DND-41 (cell line): ENCODE measurements around the gene TACO1.

Source experiments
- EZH2 ChIP-seq: IDR thresholded peaks from 3 replicates; pipeline ENCODE4 v1.6.1; 2012; ENCODE audit warnings: borderline replicate concordance, low read depth, mild to moderate bottlenecking, moderate library complexity, low read length, inconsistent platforms; ENCODE audit not compliant: severe bottlenecking
- TF ChIP-seq, protein P1 (sequence below): IDR thresholded peaks from 2 replicates; pipeline ENCODE4 v1.5.1; 2012; ENCODE audit warnings: borderline replicate concordance, low read length, moderate library complexity, mild to moderate bottlenecking; ENCODE audit not compliant: poor library complexity, severe bottlenecking; ENCODE audit errors: extremely low read depth

DNA sequence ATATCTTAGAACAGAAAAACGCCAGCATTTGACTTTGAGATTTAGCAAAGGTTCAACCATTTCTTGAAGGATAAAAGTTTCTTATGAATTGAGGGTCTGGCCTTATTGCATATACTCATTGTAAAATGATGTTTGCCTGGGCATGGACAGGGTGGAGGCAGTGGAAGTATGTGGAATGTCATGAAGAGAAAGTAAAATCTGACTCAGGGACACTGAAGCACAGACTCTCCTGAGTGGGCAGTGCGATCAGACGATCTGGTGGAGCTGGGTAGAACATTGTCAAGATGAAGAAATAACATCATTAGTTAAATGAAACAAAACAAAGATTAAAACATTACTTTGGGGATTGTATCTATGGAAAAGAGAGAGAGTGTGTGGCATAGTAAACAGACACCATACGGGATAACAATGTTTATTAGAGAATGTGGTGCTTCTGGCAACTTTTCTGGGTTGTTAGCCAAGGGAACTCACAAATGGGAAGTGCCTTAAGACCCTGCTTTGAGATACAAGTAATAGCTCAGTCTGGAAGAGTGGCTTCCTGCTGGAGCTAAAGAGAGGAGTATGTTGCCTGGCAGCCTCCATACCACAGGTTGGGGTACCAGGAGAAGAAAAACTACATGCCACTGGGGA, 26.0 kb downstream of the TACO1 start:
- TF ChIP-seq, protein P1, sequence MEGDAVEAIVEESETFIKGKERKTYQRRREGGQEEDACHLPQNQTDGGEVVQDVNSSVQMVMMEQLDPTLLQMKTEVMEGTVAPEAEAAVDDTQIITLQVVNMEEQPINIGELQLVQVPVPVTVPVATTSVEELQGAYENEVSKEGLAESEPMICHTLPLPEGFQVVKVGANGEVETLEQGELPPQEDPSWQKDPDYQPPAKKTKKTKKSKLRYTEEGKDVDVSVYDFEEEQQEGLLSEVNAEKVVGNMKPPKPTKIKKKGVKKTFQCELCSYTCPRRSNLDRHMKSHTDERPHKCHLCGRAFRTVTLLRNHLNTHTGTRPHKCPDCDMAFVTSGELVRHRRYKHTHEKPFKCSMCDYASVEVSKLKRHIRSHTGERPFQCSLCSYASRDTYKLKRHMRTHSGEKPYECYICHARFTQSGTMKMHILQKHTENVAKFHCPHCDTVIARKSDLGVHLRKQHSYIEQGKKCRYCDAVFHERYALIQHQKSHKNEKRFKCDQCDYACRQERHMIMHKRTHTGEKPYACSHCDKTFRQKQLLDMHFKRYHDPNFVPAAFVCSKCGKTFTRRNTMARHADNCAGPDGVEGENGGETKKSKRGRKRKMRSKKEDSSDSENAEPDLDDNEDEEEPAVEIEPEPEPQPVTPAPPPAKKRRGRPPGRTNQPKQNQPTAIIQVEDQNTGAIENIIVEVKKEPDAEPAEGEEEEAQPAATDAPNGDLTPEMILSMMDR: no peak
- no peak for TF ChIP-seq EZH2
